EH (cell line): ENCODE data around the gene ERI3.
A peak's percentile ranks its signal among the peaks of the same experiment; 100 is the strongest.

Experiments used
- DNase-seq: peaks from one replicate; pipeline ENCODE4 v3.0.0-alpha.2; 2015; ENCODE audit warnings: low read depth

ERI3 gene

DNA sequence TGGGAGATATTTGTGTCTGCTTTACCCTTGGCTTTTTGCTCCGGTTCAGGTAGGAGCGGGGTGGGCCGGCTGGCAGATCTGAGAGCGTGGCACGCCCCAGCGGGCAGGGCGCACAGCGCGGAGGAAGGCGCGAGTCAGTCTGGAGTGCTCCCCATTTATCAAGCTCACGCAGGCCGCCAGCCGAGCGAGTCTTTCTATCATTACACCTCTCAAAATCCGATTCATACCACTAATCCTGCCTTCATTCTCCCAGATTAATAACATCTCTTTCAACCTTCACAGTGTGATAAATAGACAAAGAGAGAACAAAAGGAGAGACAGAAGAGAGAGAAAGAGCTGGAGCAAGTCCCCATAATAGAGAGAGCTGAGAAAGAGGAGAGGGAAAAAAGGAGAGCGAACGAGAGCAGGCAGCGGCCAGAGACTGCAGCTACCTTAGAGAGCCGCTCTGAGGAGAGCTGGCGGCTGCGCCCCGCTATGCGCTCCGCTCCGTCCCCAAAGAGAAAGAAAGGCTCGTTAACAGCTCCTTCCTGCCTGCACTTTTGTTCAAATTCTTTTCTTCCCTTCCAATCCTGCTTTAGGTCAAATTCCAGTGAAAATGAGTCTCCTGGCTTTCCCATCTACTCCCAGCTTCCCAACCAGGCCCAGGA is 93.8 kb downstream of the ERI3 start:
- no peak for DNase-seq

DNA sequence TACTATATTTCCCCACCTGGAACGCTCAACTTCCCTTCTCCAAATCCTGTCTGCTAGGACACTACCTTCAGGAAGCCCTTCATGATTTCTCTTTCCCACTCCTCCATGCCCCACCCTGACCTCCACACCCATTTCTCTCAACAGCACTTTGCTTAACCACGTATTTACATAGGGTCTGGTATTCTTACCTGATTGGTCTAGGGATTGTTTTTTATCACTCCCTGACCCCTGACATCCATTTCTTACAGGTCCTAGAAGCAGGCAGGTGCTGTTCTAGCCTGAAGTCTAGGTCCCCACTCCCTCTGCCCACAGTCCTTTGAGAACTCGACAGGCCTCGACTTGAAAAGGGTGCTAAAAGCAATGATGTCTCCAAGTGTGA is 94.3 kb downstream of the ERI3 start:
- DNase-seq: no peak

DNA sequence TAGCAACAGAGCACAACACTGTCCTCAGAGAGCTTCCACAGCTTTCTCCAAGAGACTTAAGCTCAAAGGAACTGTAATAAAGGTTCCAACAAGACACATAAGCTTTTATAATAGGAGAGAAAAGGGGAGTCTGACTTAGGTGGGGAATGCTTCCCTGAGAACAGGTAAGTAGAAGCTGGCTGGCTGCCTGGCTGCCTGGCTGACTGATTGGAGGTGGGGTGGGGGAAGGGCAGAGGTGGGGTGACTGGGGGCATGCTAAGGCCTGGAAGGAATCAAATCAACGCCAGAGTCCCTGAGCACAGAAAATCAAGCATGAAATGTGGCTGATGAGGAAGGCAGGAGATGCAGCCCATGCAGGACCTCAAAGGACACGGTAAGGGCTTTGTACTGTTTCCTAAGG is 96.0 kb downstream of the ERI3 start:
- DNase-seq: no peak

DNA sequence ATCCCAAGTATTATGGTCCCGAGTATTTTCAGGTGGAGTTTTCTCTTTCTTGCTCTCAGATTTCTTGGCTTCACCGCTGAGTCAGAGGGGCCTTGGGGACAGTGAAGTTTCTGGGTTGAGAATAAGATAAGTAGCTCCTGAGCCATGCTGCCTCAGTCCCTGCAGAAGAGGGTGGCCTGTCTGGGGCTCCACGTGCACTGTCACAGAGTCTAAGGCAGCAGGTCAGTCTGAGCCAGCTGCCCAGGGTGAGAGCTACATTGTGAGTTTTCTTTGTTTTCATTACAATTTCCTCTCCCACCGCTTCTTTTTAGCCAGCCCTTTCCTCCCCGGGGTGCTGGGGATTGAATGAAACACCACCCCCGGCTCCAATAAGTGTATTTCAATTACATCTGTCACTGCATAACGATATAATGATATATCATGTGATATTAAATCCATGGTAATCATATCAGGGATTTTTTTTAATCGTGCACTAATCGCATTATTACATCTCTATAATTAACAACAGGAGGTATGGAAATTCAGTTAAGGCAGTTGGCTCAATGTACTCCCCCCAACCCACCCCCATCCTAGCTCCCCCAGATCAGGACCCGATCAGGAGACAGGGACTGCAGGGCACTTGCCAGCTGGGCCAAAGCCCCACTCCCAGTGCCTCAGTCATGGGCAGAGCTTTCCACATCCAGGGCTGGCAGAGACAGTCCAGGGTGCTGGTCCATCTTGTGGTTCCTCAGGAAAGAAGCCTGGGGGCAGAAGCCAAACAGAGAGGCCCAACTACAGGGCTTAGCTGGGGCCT is 98.1 kb downstream of the ERI3 start:
- DNase-seq: no peak

DNA sequence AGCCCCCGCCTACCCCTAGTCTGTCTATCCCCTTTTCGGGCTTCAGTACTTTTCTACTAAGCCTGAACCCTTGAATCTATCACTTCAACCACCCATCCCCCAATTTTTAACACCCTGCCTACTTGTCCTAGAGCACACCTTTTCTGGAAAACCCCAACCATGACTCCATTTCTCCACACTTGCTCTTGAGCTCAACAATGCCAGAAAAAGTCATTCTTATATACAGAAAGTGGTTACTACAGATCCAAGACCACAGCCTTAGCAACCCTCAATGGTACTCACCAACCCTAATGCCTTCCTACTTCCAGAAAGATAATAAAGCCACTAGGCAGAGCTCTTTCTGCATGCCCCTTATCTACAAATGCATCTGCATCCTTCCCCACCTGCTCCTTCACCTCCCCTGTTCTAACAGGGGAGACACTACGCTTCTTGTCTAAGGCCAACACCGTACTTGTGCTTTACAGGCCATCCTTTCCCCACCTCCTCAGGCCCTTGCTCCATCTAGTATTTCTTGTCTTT is 100.6 kb downstream of the ERI3 start:
- DNase-seq: no peak

DNA sequence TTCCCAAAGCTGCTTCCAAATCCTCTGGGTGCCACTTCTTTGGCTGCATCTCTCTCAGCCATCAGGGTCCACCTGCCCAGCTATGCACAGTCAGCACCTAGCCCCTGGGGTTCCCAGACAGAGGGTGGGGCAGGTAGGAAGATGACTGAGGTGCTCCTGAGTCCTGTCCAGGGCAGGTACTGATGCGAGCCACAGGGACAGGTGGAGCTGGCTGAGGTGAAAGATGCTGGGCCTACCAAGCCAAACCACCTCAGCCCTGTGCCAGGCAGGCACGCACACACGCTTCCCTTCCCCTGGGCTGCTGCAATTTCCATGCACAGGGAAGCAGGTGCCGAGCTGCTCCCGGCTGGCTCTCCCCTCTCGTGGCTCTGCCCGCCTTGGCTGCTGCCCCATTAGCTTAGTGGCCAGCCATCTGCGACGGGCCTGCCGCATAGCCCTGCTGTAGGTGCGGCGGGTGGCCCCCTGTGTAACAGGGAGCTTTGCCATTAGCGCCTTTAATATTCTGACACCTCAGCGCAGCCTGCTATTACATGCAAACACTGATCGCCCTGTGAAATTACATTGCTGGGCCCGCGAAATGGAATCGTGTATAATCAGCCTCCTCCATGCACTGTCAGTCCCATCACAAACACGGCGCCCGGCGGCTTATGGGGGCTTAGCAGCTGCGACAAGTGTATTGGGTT is 102.9 kb downstream of the ERI3 start:
- DNase-seq: no peak

DNA sequence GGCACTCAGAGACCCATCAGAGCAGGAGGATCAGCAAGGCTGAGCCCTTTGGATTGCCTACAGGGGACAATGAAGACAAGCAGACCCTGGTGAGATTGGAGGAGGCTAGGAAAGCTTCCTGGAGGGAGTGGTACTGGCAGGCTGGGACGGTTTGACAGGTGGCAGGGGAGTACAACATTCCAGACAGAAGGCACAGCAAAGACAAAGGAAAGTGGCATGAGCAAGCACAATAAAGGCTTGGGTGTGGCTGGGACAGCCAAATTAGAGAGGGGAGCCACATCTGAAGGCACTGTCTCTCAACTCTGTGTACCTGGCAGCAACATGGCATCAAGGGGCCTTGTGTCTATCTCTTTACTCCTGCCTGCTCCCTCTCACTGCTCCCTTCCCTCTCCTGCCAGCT is 103.6 kb downstream of the ERI3 start:
- DNase-seq: no peak

DNA sequence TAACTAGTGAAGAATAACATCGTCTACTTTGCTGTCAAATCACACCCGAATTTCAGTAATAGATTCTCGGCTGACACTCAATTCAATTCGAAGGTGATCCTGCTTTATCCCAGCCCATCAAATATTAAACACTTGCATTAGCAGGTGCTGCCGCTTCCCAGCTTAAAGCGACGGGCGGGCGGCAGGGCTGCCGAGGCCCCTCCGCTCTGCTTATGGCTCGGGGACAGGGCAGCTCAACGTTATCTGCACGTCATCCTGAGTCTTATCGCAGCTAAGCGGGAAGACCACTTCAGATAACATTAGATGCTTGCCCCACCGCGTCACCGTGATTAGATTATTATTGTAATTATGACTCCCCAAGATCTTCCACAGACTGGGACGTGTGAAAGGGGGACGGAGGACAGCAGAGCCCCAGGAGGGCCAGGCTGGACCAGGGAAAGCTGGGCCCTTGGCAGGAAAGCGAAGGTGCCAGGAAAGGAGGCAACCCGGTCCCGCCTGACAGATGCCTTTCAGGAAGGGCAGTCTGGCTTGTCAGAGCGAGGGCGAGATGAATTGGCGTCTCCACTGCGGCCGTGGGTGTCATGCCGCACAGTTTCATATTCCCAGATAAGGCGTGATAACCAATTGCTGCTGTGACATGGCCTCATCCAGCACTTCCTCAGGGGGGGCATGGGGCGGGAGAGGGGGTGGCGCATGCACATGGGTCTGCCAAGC is 104.8 kb downstream of the ERI3 start:
- no peak for DNase-seq

DNA sequence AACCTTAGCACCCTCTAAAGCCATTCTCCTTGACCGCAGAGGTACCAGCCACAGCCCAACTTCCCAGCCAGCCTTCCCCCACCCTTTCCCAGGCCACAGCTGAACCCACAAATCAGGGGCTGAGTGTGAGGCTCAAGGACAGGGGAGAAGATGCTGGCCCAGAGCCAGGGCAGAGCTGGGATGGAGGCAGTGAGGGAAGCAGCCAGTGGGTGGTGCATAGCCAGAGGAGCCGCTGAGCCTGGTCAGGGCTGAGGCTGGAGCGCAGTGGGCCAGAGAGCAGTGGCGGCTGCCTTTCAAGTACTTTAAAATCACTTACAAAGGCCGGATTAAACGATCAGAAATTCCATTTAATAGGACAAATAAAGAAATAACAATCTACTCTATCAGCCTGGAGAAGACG is 105.5 kb downstream of the ERI3 start:
- no peak for DNase-seq

DNA sequence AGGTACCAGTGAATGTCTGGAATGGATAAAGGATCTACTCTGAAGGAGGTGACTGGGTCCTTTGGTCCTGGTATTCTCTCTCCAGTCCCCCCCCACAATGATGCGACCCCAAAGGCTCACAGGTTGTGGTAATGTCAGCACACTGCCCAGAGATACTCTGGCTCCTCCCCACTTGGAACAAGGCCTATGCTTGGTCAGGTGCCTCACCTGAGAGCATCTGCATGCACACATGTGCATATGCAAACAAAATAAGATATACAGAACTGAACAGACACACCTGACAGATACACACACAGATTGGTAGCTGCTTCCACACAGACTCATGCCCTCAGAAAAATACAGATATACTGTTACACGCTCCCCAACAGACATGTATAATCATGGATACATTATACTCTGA is 108.3 kb downstream of the ERI3 start:
- DNase-seq: no peak

DNA sequence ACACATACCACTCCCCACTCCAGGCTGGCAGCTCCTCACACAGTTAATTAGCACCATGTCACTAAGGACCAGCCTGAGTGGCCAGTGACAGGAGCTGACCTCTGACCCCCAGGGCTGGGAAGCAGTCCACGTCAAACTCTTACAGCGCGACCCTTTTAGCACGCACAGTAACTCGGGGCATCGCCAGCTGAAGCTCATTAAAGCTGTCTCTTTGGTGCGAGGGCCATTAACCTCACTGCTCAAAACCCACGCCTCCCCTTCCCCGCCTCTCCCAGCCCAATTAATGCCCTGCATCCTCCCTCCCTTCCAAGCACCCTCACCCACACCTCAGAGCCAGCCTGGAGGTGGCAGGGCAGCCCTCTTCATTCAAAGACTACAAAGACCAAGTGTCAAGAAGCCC is 110.1 kb downstream of the ERI3 start:
- DNase-seq: no peak

DNA sequence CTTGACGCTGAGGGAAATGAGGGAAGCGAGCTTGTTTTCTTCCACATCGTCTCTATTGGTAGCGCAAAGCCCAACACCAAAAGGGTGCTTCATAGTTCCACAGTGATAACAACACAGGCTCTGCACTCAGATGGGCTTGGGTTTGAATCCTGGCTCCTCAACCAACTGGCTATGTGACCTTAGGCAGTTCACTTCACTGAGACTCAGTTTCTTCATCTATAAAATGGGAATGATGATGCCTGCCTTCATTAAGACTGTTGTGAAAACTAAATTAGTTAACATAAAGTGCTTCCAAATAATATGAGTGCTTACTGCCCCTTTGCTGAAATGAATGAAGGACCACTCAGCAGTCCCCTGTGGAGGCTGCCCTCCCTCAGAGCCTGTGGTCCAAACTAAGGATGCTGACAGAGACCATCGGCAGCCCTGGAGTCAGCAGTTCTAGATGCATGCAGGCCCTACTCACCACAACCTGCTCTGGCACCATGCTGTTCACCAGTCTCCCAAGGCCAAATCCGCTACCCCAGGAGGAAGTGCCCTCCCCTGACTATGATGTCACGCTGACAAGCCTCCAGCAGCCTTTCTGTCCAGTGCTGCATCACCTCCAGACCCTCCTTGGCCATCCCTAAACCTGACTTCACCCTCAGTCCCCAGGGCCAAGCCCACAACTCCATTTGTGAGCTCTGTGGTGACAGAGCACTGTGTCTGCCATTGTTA is 111.1 kb downstream of the ERI3 start:
- DNase-seq: no peak

DNA sequence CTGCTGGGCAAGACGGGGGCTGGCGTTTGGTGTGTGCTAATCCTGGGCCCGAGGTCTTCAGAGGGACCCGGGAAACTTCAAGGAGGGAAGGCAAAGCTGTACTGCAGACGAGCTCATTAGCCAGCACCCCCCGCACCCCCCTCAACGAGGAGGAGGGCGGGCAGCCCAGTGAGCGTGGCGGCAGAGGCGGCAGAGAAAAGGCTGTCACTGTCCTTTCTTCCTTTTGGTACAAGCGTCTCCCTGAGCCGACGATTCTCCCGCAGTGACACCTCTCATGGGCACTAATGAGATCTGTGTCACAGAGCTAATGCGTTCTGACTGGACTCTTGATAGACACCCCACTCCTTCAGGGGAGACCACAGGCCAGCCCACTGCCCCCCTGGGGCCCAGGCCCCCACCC is 112.3 kb downstream of the ERI3 start:
- DNase-seq: no peak

DNA sequence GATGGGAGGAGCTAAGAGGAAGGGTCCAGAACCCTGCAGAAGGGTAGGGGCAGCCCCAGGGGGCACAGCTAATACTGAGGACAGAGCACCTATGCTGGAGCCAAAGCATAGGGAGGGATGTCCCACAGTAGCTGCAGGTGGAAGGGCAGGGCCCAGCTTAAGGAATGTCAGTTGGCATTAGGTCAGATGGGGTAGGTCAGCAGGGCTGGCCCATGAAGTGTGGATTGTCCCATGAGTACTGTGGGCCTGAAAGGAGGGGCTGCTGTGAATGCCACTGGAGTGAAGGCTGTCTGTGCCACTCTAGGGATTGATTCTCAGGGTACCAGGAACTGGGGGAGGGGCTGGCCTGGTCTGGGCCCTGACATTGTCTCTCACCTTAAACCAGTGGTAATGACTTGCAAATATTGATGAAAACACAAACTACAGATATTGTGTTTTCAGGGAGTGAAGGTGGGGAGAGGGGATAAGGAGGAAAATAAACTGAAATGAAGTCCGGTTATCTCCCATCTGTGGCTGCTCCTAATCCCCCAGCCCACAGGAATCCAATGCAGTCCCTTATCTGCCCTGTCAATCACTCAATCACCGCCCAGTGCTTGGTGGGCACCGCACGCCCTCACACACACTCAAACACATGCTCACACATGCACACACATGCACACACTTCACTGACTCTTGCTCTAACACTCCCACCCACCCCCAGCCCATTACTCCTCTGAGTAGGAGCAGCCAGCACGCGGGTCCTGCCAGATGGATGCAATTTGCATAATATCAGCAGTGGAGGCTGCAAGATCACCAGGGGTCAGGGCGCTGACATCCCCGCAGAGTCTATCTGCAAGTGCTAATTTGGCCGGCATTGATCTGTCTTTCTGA is 114.0 kb downstream of the ERI3 start:
- DNase-seq: no peak

DNA sequence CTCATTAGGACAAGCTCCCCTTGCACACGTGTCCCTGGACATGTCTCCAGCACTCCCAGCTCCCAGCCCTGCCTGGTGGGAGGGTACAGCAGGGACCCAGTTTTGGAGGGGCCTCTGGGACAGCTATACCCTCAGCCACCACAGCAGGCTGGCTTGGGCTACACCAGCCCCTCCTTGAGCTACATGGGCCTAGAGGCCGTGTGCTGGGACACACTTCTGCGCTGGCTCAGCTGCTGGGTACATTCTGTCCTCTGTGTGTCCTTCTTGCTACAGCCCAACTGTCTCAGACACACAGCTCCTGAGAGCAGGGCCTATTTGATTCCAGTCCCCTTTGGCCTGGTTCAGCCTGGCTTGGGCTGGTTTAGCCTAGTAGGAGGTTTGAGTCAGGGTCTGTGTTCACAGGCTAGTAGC is 115.1 kb downstream of the ERI3 start:
- DNase-seq: peak; percentile 20

DNA sequence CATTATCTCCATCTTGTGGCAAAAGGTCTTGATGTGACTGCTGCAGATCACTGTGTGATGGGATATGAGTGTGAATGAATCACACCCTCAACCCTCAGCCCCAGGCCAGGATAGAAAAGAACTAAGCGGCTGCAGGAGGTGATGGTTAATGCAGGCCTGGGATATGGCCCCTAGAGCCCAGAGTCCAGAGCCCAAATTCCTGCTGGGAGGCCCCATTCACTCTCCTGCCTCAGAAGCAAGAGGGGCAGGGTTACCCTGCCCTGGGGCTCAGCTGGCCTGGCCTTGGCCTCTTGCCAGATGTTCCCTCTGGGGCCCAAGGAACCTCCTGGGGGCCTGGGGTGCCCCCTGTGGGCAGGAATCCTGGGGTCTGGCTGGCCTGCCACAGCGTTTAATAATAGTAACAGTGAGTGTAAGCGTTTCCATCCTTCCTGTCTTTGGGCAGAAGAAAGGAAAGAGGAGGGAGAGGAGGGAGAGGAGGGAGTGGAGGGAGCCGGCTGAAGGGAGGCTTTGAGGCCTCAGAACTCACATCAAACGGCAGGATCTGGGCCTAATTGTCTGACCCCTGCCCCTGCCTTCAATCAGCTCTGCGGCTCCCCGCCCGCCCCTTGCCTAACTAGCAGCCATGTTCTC is 115.6 kb downstream of the ERI3 start:
- peak; percentile 82 for DNase-seq

DNA sequence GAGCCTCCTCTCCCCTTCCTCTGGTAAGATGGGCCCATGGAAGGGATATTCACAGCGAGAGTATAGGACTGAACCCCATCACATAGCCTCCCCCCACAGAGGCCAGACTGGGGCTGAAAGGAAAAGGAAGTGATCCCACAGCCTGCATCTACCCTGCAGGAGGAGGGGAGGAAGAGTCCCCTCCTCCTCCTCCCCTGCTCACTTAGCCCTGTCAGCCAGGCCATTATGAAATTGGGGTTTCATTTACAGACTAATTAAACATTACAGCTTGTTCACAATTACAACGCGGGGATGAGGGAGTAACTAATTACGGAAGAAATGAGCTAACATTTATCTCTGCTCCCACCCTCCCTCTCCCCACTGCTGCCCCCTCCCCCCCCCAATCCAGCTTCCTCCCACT is 116.4 kb downstream of the ERI3 start:
- no peak for DNase-seq

DNA sequence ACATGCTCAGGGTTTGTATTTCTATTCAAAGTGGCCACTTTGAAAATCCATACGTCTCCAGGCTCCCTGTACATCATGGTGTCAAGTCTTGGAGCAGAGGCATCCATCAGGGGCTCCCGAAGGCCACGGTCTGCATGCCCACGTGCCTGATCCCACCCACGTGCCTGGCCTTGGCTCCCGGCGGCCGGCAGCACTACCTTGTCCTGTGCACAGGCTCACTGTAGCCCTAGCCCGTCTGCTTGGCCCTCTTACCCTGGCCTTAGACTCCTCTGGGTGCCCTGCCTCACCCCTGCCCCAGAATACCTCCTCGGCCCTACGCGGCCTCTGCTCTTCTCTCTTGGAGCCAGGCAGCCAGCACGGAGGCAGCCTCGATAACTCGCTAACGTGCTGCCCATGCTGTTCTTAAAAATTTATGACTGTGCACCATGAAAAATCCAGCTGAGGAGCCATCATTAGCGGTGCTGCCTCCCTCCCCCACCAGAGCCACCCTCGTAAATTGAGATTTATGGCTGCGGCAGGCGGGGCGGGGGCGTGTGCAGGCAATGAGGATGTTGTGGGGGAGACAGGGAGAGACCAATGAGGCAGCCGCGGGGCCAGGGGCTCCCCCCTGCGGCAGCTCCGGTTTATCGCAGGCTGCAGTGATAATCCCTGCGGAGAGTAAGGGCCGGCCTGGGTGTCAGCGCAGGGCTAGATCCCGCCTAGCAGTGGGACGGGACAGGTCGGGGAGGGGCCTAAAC is 117.2 kb downstream of the ERI3 start:
- DNase-seq: peak; percentile 93

DNA sequence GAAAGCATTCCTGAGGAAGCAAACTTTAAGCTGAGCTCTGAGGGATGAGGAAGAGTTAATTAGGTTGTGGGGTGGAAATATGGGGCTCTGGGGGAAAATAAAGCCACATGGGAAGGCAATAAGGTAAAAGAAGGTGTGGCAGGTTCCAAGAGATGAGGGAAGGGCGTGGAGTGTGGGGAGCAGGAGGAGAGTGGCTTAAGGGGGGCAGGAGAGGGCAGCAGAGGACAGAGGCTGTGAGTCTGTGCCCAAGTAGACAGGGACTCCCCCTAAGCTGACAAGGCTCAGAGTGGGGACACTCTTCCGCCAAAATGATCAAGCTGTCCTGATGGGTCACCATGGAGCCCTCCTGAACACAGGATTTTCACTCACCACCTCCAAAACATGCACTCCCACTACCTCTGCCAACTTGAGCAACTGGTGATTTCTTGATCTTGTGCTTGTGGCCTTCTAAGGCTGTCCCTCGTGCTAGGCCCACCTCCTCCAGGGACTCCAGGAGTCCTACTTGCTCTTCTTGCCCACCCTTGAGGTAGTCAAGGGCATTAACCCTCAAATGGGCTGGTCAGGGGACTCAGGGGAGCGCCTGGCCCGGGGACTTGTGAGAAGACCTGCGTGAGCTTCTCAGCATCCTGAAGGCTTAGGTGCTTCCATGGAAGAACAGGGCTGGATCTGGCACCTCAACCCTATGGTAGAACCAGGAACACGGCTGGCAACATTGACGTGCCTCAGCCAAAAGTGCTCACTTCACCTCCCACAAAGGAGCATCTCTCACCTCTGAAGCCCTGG is 118.4 kb downstream of the ERI3 start:
- DNase-seq: no peak
